T-helper 2 cell (primary cell): ENCODE data around the gene GRK4.
A peak's percentile ranks its signal among the peaks of the same experiment; 100 is the strongest.

ENCODE experiments used
- DNase-seq, 5 experiments: peaks; one replicate each; pipeline versions ENCODE4 v3.0.0 to v3.0.0-alpha.2; 2012 to 2022

GRK4 gene

DNA sequence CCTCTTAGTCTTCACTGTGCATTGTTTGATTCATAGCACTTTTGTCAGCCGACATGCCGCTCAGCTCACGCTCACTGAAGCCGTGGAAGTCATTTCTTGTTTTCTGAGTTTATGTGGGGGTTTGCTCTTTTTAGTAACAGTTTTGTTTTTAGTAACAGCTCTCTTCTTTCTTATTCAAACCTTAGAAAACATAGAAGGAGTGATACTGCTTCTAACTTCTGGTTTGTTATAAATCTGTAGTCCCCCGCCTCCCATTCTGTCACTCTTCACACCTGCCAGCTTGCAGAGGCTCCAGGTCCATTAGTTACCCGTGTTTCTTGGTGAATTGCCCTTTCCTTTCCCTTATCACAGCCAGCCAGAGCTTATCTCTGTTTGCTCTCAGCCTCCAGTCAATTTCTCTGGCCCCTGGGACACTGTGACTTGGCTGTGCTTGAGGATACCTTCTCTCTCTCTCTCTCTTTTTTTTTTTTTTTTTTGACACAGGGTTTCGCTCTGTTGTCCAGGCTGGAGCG is 50.5 kb downstream of the GRK4 start:
- peak in 1 of 5 experiments; percentile 80 for DNase-seq

DNA sequence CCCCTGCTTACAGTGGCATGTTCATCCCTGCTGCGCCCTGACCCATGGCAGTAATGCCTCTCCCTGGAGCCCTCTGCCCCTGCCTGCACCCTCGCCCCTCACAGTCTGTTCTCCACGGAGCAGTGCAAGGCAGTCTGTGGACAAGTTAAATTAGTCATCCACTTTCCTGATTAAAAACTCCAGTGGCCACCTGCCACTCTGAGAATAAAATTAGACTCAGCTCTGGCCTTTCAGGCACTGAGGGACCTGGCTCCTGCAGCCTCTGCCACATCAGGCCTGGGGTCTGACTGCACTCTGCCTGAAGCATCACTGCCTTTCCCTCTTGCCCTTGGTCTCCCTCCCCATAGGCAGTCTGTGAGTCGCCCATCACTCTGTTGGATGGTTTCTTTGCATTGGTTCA is 53.6 kb downstream of the GRK4 start:
- no peak for DNase-seq

DNA sequence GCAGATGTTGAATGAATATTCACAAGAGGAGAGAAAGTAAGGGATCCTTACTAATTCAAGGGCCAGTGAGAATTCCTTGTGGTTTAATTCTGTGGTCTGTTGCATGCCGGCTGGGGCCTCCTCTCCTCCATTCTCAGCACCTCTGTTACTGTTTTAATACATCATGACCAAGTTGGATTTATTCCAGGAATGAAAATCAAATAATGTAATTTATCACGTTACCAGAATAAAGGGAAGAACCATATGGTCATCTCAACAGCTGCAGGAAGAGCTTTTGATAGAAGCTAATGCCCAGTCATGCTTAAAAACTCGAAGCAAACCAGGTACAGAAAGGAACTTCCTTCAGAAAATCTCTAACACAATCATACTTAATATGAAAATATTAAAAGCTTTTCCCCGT is 54.1 kb downstream of the GRK4 start:
- DNase-seq, result no peak

DNA sequence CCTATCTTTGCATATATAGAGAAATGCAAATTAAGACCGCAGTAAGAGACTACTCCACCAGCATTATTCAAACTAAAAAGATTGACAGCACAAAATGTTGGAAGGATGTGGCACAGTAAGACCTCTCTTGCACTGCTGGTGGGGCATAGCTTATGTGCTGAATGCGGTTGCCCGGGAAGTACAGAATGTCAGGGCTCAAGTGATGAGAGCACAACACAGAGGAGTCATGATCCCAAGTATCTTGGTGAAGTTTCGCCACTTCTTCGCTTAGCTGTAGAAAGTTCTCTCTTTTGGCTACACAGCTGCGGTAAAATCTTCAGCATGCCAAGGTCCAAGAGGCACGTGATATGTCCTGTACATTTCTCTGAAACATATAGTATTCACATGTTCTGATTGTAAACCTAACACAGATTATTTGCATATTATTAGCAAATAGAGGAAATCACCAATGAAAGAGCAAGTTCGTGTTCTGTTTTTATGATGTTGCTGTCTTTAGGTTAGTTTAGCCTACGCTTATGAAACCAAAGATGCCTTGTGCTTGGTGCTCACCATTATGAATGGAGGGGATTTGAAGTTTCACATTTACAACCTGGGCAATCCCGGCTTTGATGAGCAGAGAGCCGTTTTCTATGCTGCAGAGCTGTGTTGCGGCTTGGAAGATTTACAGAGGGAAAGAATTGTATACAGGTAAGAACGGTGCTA is 55.9 kb downstream of the GRK4 start:
- DNase-seq, result no peak

DNA sequence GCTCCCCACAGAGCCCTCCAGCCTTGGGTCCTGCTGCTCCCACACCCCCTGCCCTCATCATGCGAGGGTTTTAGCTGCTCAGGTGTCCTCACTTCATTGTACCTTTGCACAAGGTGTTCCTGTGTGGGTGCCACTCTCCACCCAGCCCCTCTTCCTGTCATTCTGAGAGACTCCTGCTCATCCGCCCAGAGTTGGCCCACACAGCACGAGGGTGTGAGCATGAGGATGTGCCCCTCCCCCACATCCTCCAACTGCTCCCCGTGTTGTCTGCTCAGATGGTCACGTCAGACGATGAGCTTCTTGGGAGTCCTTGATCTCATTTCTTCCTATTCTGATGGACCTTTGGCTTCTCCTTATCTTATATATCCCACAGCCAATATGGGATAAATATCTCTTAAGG is 57.8 kb downstream of the GRK4 start:
- peak in 1 of 5 experiments; percentile 53 for DNase-seq

DNA sequence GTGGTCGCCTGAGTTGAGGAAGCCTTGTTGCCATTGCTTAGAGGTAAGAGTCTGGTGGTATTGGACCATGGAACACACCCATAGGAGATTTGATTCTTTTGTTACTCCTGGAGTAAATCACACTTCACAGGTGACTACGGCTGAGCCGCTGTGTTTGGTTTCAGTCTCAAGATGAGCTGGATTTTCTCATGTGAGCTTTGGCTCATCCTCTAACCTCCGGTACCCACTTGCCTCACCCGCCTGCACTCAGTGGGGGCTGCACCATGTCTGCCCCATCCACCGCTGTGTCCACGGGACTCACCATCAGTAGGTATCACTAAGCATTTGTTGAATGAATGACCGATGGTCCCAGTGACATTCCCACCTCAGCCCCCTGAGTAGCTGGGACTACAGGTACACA is 58.3 kb downstream of the GRK4 start:
- DNase-seq, result peak in 1 of 5 experiments; percentile 56

DNA sequence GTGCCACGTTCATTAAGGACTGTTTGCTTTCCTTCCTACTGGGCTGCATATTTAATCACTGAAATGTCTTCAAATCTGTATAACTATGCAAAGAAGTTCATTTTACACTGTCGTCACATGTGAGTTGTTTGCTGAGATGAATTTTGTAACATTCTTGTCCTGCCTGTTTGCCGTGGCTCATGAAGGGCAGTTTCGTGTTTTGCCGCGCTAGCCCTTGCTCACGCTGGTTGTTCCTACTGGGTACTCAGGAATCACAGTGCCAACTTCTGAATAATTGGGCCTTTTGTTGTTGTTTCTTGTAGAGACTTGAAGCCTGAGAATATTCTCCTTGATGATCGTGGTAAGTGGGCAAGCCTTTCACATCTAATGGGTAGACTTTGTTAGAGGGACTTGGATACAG is 58.7 kb downstream of the GRK4 start:
- no peak for DNase-seq

DNA sequence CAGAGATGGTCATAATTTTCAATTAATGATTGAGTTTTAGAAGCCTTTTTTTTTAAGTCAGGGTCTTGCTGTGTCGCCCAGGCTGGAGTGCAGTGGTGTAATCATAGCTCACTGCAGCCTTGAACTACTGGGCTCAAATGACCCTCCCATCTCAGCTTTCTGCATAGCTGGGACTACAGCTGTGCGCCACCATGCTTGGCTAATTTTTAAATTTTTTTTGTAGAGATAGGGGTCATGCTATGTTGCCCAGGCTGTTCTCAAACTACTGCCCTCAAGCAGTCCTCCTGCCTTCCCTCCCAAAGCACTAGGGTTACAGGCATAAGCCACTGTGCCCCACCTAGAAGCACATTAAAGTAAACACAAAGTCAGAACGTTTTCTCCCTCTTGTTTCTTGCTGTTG is 59.3 kb downstream of the GRK4 start:
- no peak for DNase-seq

DNA sequence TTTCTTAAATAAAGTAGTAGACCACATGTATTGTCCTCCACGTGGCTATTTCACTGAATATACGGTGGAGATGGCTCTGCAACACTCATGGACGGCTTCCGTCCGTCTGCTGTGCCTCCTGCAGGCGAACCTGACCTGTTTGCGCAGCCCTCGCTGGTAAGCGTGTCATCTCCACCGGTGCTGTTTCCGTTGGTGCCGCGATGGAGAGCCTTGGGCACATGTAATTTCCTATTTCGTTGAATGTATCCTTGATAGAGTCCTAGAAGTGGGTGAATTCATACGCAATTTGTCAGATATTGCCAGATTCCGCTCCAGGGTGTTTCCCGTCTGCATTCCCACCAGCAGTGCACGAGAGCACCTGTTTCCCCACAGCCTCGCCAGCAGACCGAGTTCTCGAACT is 62.5 kb downstream of the GRK4 start:
- DNase-seq, result no peak

DNA sequence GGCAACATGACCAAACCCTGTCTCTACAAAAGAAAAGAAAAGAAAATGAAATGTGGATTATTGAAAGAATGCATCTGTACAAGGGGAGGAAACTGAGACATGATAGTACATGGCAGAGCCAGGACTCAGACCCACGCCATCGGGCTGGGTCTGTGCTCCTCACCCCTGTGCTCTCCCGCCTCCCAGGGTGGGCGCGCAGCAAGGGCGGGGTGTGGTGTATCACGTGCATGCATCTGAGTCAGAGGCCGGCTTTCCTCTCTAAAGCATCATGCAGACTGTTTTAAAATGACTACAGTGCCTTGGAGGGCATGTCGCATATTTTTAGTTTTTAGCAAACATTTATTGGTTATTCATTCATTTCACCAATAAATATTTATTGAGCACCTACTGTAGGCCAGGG is 63.2 kb downstream of the GRK4 start:
- no peak for DNase-seq

DNA sequence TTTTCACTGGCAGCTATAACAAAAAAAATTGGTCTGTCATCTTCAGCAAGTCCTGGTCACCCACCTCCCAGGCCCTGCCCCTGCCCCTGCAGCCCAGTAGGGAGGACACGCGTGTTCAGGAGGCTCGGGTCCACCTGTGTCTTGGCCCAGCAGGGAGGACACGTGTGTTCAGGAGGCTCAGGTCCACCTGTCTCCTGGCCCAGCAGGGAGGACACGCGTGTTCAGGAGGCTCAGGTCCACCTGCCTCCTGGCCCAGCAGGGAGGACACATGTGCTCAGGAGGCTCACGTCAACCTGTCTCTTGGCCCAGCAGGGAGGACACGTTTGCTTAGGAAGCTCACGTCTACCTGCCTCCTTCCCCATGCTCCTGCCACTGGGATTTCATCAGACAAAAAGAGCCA is 66.1 kb downstream of the GRK4 start:
- DNase-seq, result no peak

DNA sequence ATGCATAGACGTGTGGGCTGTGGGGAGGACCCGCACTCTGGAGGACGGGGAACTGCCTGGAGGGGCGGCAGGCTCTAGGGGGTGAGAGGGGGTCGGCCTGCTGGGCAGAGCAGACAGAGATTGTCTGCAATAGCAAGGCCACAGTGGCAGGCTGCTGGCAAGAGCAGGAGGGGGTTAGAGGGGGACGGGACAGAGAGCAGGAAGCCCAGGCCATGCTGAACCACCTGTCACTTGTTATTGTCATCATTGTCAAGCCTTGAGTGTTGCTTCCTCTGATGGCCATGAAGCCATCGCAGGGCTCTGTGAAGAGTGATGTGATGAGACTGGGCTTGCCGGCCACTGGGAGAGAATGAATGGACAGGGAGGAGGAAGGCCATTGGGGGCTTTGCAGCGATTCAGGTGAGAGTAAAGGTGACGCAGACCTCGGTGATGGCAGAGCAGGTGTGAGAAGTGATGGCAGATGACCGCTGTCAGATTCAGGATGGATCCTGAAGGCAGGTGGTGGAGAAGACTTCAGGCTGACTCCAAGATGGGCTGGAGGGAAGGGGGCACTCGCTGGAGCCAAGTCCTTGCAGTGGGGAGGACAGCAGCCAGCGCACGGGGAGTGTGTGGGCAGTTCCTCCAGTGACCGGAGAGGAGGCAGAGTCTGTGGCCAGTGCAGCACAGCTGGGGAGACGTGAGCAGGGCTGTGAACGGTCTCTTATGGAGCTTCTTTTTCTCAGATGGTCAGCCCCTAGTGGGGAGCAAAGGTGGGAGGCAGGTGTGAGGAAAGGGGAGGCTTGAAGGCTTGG is 67.4 kb downstream of the GRK4 start:
- no peak for DNase-seq

DNA sequence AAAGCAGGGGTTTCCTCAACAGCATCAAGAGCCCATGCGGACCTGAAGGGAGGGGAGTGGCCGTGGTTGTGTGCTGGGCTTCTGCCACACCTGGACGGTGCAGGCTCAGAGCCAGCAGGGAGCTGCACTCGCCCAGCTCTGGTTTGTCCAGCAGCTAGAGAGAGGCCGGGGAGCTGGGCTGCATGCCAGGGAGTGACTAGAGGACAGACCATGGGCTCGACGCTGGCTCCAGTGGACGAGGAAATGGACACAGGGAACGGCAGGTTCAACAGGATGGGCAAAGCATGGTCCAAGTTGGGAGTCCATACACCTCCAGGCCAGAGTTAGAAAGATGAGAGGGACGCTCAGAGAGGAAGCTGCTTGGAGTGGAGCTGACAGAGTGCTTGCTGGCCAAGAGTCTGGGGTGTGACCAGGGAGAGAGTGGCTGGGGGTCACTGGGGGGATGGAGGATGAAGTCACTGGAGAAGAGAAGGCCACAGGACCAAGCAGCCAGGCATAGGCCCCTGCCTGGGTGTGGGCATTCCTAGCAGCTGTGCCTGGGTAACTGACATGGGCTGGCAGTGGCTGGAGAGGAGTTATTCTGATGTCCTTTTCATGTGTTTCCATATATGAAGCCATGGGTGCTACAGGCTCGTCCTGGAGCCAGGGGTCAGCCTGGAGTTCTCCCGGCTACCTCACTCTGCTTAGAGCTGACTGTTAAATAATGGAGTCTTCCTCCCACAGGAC is 68.1 kb downstream of the GRK4 start:
- DNase-seq, result no peak

DNA sequence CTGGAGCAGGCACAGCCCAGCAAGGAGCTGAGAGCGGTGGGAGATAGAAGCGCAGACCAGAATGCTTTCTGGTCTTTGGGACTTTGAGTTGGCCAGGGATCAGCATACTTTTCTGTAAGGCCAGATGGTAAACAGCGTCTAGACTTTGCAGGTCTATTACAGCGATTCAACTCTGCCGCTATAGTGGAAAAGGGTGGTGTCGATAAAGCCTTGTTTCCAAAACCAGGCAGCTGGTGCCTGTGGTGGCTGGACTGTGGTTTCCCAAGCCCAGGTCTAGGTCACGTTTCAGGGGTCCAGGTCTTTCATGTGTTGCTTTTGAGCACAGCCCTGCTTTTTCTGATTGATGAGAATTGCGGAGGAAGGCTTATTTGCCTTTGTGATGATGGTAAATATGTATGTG is 70.9 kb downstream of the GRK4 start:
- no peak for DNase-seq

DNA sequence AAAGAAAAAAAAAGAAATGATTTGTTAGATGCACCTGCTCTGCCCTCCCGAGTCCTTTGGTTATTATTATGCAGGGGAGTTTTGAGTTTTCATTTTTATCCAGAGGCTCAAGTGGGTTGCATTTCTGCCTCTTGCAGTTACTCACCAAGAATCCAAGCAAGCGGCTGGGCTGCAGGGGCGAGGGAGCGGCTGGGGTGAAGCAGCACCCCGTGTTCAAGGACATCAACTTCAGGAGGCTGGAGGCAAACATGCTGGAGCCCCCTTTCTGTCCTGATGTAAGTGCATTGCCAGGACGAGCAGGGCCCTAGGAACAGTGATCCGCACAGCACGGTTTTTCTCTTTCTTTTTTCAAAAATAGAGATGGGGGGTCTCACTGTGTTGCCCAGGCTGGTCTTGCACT is 71.9 kb downstream of the GRK4 start:
- DNase-seq, result no peak

DNA sequence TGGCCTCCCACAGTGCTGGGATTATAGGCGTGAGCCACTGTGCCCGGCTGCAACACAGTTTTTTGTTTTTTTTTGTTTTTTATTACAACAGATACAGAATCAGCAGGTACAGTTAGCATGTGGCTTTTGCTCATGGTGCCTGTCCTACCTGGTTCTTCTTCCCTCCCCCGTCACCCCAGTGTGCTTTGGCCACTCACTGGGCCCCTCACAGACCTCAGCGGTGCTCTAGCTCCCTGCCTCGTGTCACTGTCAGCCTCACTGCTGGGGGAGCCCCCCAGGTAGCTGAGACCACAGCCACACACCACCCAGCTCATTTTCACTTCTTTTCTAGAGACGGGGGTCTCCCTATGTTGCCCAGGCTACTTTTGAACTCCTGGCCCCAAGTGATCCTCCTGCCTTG is 72.3 kb downstream of the GRK4 start:
- no peak for DNase-seq

DNA sequence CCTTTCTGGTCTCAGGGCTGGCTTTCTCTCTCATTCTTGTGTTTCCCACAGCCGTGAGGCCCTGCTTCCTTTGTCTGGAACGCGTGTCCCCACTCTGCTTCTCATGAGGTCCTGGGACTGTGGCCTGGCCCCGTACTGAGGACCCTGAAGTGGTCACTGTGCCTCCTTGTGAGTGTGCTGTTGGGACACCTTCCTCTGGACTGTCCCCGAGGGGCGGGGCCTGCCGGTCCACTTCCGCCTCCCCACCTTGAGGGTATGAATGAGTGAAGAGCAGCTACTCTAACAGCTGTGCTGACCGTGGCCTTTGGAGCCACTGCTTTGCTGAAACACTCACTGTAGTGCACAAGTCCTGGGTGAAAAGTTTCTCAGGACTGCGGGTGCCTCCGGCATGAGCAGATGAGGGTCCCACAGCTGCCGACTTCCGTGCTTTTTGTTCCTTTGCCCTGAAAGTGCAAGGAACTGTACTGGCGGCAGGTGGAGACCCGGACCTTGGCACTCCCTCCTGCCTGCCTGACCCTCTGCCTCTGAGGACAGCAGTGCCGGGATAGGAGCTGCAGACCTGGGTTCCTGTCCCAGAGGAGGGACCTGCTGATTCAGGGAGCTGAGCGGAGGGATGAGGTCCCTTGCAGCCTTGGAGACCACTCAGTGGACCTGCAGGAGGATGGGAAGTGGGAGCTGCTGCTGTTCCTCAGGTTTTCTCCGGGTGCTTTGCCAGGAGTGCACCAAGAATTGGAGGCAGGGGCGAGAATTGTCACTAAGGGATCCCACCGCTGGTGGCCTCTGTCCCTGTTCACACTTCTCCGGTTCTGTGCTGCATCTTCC is 73.0 kb downstream of the GRK4 start:
- DNase-seq, result no peak

DNA sequence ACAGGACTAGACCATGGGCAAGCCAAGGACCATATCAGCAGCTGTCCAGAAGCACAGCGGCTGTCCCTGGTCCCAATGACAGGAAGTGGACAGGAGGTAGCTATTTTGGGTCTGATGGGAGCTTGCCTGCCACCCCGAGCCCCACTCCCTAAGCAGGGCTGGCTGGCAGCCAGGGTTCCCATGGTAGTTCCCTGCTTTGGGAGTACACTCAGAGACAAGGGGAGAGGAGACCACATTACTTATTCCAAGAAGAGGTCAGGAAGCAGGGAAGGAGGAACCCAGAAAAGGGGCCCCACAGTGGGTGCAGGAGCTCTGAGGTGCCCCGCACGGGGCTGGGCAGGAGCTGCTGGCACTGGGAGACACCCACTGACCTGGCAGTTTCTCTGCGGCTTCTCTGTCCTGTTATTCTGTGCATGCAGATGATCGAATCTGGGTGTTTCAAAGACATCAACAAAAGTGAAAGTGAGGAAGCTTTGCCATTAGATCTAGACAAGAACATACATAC is 74.6 kb downstream of the GRK4 start:
- DNase-seq, result peak in 1 of 5 experiments; percentile 48

DNA sequence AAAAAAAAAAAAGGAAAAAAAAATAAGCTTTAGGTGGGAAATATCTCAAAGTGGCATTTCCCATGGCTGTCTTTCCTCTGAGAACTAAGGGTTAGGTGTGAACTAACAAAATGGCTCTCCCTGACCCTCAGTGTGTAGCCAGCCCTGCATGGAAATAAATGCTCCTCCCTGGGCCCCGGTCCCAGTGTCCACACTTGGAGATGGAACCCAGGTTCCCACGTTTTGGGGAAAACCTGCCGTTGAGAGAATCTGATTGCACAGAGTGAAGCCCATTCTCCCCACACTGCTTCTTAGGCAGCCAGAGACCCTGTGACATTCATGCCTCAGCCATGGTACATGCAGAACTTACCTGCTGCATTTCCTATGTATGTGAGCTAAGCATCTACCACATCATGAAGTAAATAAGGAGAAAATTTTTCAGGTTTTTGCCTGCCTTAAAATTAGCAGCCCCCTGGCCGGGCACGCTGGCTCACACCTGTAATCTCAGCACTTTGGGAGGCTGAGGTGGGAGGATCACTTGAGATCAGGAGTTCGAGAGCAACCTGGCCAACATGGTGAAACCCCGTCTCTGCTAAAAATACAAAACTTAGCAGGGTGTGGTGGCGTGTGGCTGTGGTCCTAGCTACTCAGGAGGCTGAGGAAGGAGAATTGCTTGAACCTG is 76.5 kb downstream of the GRK4 start:
- no peak for DNase-seq

DNA sequence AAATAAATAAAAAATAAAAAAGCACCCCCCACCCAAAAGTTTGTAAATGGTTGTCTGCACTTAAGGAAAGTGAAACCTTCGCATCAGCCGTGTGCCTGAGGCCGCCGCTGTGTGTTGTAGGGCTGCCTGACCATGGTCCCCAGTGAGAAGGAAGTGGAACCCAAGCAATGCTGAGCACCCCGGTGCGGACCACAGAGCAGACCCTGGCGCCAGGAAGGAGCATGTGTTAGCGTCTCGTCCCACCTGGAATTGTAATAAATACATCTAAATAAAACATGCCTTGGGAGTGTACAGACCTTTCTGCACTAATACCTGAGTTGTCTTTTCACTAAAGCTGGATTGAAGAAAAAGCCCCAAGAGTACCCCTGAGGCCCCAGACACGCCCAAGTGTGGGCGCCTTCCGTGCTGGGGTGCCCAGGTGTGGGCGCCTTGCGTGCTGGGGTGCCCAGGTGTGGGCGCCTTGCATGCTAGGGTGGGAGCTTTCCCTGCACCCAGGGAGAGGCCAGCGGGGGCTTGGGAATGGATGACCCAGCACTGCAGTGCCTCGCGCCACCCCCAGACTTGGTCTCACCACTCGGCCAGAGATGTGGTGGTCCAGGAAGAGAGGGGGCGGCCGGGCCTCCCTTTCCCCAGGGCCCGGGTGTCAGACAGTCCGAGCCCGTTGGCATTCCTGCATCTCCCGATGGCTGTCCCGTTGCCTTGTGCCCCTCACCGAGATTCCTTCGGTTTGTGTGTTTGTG is 77.3 kb downstream of the GRK4 start:
- no peak for DNase-seq
